ENCODE data around the gene DCDC2.

Gene DCDC2

GRCh38 chr6:24356310-24356973, 1.4 kb downstream of the DCDC2 start:
- peaks cover 3% of the 10 kb centered on the region for H3K4me1 ChIP-seq (ENCODE audit: low read depth, poor library complexity, severe bottlenecking)
- no peak overlapping the region for H3K4me3 ChIP-seq (IDR thresholded peaks at IDR 0.05; ENCODE audit: insufficient read depth, low read depth, low read length)
- H3K36me3 ChIP-seq (ENCODE audit: insufficient read depth) = no peaks in the 10 kb centered on the region
- no peak for TF ChIP-seq CTCF (conservative IDR thresholded peaks at IDR 0.05; ENCODE audit: low read depth, low read length)
- H3K4me2 ChIP-seq = no peak overlapping the region
- H3K27ac ChIP-seq = no peak overlapping the region
- H2AFZ ChIP-seq (ENCODE audit: low read depth) = no peak overlapping the region
- H3K9ac ChIP-seq = no peak overlapping the region
- no peaks in the 10 kb centered on the region for H3K27me3 ChIP-seq (ENCODE audit: insufficient read depth, low read depth)
- no peaks in the 10 kb centered on the region for H3K79me2 ChIP-seq (ENCODE audit: insufficient read depth, low read depth)
- H4K20me1 ChIP-seq (ENCODE audit: insufficient read depth) = no peaks in the 10 kb centered on the region

- Histone ChIP-seq H3K9ac (no peak overlapping the region), H3K79me2 (ENCODE audit: insufficient read depth, low read depth) (no peaks in the 10 kb centered on the region), H4K20me1 (ENCODE audit: insufficient read depth) (no peaks in the 10 kb centered on the region), H3K4me2 (no peak overlapping the region), H3K27ac (no peak overlapping the region), H2AFZ (ENCODE audit: low read depth) (no peak overlapping the region), H3K27me3 (ENCODE audit: insufficient read depth, low read depth) (no peaks in the 10 kb centered on the region), H3K36me3 (ENCODE audit: insufficient read depth) (no peaks in the 10 kb centered on the region), H3K4me1 (ENCODE audit: low read depth, poor library complexity, severe bottlenecking) (peaks cover 3% of the 10 kb centered on the region), H3K4me3 (IDR thresholded peaks at IDR 0.05; ENCODE audit: insufficient read depth, low read depth, low read length) (no peak overlapping the region)
- TF ChIP-seq CTCF (conservative IDR thresholded peaks at IDR 0.05; ENCODE audit: low read depth, low read length) = no peak
Measured at GRCh38 chr6:24355393-24355792, 2.5 kb downstream of the DCDC2 start.

- Histone ChIP-seq H3K36me3 (ENCODE audit: insufficient read depth) (no peaks in the 10 kb centered on the region), H3K27ac (no peak overlapping the region), H3K4me2 (no peak overlapping the region), H2AFZ (ENCODE audit: low read depth) (no peak overlapping the region), H3K27me3 (ENCODE audit: insufficient read depth, low read depth) (no peaks in the 10 kb centered on the region), H3K4me3 (IDR thresholded peaks at IDR 0.05; ENCODE audit: insufficient read depth, low read depth, low read length) (no peak overlapping the region), H3K4me1 (ENCODE audit: low read depth, poor library complexity, severe bottlenecking) (no peaks in the 10 kb centered on the region), H4K20me1 (ENCODE audit: insufficient read depth) (no peaks in the 10 kb centered on the region), H3K9ac (no peak overlapping the region), H3K79me2 (ENCODE audit: insufficient read depth, low read depth) (no peaks in the 10 kb centered on the region)
- TF ChIP-seq CTCF (conservative IDR thresholded peaks at IDR 0.05; ENCODE audit: low read depth, low read length) = no peak
Measured at GRCh38 chr6:24353861-24354260, 4.0 kb downstream of the DCDC2 start.

GRCh38 chr6:24352434-24352833, 5.4 kb downstream of the DCDC2 start:
- H4K20me1 ChIP-seq (ENCODE audit: insufficient read depth) = no peaks in the 10 kb centered on the region
- H3K4me2 ChIP-seq = no peak overlapping the region
- no peak overlapping the region for H3K9ac ChIP-seq
- H3K4me3 ChIP-seq (IDR thresholded peaks at IDR 0.05; ENCODE audit: insufficient read depth, low read depth, low read length) = no peak overlapping the region
- no peaks in the 10 kb centered on the region for H3K27me3 ChIP-seq (ENCODE audit: insufficient read depth, low read depth)
- H3K79me2 ChIP-seq (ENCODE audit: insufficient read depth, low read depth) = no peaks in the 10 kb centered on the region
- no peaks in the 10 kb centered on the region for H3K36me3 ChIP-seq (ENCODE audit: insufficient read depth)
- no peak overlapping the region for H3K27ac ChIP-seq
- H3K4me1 ChIP-seq (ENCODE audit: low read depth, poor library complexity, severe bottlenecking) = no peaks in the 10 kb centered on the region
- TF ChIP-seq CTCF (conservative IDR thresholded peaks at IDR 0.05; ENCODE audit: low read depth, low read length) = no peak
- H2AFZ ChIP-seq (ENCODE audit: low read depth) = no peak overlapping the region

Measured in KMS-11 (cell line).